Small intestine (tissue), 7 donors: ENCODE measurements around the gene TTC7B. TPM values are rescaled to one million over a fixed set of nuclear protein-coding genes. Genes with fewer than 3 reads are reported as not detected.

Source experiments
- DNase-seq, 2 donors: peaks; one replicate each; pipeline versions ENCODE4 v3.0.0 to v3.0.0-alpha.2; 2013
- FAIRE-seq: peaks from 2 replicates; lab custom pipeline; 2012; peaks lifted over from hg19 to GRCh38; lab: Jason Lieb, UNC
- H3K27ac ChIP-seq, 3 donors: one replicate each; pipeline ENCODE4 v1.5.1; 2013; ENCODE audit warnings: low read length in 2 of 3, mild to moderate bottlenecking in 2 of 3, control low read depth in 1 of 3, inconsistent platforms in 1 of 3, low read depth in 1 of 3, moderate library complexity in 1 of 3
- H3K27me3 ChIP-seq, 3 donors: one replicate each; pipeline ENCODE4 v1.6.1; 2013; ENCODE audit warnings: low read length in 3 of 3, inconsistent platforms in 1 of 3; ENCODE audit not compliant: control insufficient read depth in 3 of 3, insufficient read depth in 3 of 3
- H3K36me3 ChIP-seq, 3 donors: one replicate each; pipeline ENCODE4 v1.6.1; 2013; ENCODE audit warnings: low read length in 3 of 3, inconsistent platforms in 1 of 3, low read depth in 1 of 3, mild to moderate bottlenecking in 1 of 3, moderate library complexity in 1 of 3; ENCODE audit not compliant: control insufficient read depth in 3 of 3, insufficient read depth in 2 of 3
- H3K4me1 ChIP-seq, 3 donors: one replicate each; pipeline ENCODE4 v1.6.1; 2013; ENCODE audit warnings: low read length in 2 of 3, inconsistent platforms in 1 of 3, low read depth in 1 of 3, mild to moderate bottlenecking in 1 of 3, moderate library complexity in 1 of 3; ENCODE audit not compliant: control insufficient read depth in 3 of 3, insufficient read depth in 2 of 3
- H3K4me3 ChIP-seq, 3 donors: one replicate each; pipeline ENCODE4 v1.5.1; 2013; ENCODE audit warnings: low read length in 3 of 3, control low read depth in 1 of 3, inconsistent platforms in 1 of 3, low read depth in 1 of 3, mild to moderate bottlenecking in 1 of 3, moderate library complexity in 1 of 3
- H3K9me3 ChIP-seq, 2 donors: one replicate each; pipeline ENCODE4 v1.6.1; 2013; ENCODE audit warnings: low read depth in 1 of 2, low read length in 1 of 2; ENCODE audit not compliant: control insufficient read depth in 2 of 2, insufficient read depth in 1 of 2
- WGBS, 3 donors: extraction: QIAGEN DNeasy Blood & Tissue Kit; methylation state at CpG; one replicate each; pipeline ENCODE4 v1.1.7; 2013; 5-methylcytosine and 5-hydroxymethylcytosine counted together
- polyA plus RNA-seq, 4 donors: library from polyadenylated mRNA; stranded (reverse) in 3 of 4; unstranded in 1 of 4; fragments of 200-250 nt in 3 of 4; fragments of 120-200 nt in 1 of 4; gene quantifications; one replicate each; pipeline versions ENCODE4 v1.2.1 to v1.2.3, GENCODE V29; 2013
- donor health status: healthy with polysubstance abuse.
- donor health status: control.
- donor health status: control.
- donor health status: Bipolar disorder and iron deficiency.
- donor health status: healthy.

The TTC7B gene
- polyA plus RNA-seq, 4 donors: 2.9 to 8.8 (median 4.3) TPM

DNA sequence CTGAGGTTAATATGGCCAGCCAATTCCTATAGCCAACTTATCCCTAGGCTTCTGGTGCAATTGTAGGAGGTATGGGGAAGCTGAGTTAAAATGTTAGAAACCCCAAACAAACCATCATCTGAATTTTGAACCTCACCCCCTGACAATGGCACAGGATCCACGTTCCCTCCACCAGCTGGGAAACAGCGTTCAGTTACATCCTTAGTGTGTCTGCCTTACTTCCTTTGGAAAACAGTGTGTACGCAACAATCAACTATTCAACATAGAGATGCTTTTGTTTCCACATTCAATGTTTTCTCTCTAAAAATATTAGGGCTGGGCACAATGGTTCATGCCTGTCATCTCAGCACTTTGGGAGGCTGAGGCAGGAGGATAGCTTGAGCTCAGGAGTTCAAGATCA is 203.4 kb downstream of the TTC7B start:
- no peak overlapping the region for H3K4me3 ChIP-seq
- FAIRE-seq (no peak), DNase-seq (no peak)
- no peaks in the 10 kb centered on the region for H3K36me3 ChIP-seq
- H3K27ac ChIP-seq: peak overlapping the region in 1 of 3 donors; percentile 30
- no peaks in the 10 kb centered on the region for H3K9me3 ChIP-seq
- H3K27me3 ChIP-seq: no peaks in the 10 kb centered on the region
- 86 to 91% (median 87%) methylated on average over 3 of the region's 3 CpGs for WGBS, 3 donors
- no peaks in the 10 kb centered on the region for H3K4me1 ChIP-seq

GRCh38 chr14:90611936-90612335 is 204.3 kb downstream of the TTC7B start:
- Histone ChIP-seq H3K36me3 (no peaks in the 10 kb centered on the region), H3K9me3 (no peaks in the 10 kb centered on the region), H3K4me1 (no peaks in the 10 kb centered on the region), H3K27ac (peak overlapping the region in 1 of 3 donors; percentile 36), H3K4me3 (no peak overlapping the region), H3K27me3 (no peaks in the 10 kb centered on the region)
- WGBS, 3 donors: 71 to 84% (median 84%) methylated on average over 3 of the region's 3 CpGs
- FAIRE-seq (no peak), DNase-seq (no peak)

DNA sequence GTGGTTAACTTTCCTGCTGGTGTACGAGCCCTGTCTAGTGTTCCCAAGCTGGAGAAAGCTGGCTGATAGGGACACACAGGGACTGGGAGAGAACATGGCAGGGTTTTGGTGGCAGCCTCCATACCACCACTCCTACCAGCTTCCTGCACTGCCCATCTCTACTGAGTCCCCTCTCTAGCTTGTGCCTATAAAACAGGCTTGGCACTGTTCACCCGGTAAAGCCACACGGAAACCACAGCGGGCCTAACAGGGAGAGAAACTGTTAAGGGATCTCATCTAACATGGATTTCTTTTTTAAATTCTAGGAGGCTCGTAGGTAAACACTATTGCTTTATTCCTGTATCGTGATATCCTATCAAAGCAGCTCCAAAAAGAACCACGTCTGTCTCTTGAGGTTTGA is 204.7 kb downstream of the TTC7B start:
- no peaks in the 10 kb centered on the region for H3K4me1 ChIP-seq
- peak overlapping the region in 1 of 3 donors; percentile 36 for H3K27ac ChIP-seq
- no peaks in the 10 kb centered on the region for H3K9me3 ChIP-seq
- FAIRE-seq (no peak), DNase-seq (no peak)
- H3K36me3 ChIP-seq: no peaks in the 10 kb centered on the region
- H3K4me3 ChIP-seq: no peak overlapping the region
- H3K27me3 ChIP-seq: no peaks in the 10 kb centered on the region
- WGBS, 3 donors: 71 to 90% (median 85%) methylated on average over 7 of the region's 7 CpGs

DNA sequence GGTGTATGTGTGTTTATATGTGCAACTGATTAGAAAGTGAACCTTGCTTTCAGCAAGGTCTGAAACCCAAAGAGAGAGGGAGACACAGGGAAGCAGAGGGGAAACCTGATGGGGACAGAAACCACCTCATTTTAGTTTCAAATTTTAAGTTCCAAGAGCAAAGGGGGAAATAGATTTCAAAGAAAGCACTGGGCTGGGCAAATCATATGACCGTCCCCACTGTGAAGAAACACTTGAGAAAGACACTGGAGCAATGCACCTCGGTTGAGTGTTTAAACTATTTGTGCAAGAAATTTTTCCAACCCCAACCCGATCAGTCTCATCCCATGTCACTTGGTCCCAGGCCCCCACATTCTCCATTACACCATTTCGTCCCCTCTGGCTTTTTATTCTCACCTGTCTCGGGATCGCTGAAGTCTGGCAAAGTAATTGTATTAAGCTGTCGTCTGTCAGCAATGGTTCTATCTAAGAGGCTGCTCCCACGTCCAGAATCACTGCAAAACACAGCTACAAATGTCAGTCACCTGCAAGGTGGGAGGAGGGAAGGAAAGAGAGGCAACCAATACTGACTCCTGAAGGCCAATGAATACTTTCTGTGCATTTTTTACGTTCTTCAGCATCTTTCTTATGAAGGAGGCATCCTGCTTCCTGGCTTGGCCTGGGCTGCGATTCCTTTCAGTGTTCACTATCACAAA is 205.7 kb downstream of the TTC7B start:
- no peak overlapping the region for H3K27ac ChIP-seq
- H3K4me3 ChIP-seq: no peak overlapping the region
- no peak for FAIRE-seq
- H3K27me3 ChIP-seq: no peaks in the 10 kb centered on the region
- no peaks in the 10 kb centered on the region for H3K4me1 ChIP-seq
- no peak for DNase-seq
- H3K36me3 ChIP-seq: no peaks in the 10 kb centered on the region
- WGBS, 3 donors: 83 to 88% (median 88%) methylated on average over 10 of the region's 10 CpGs
- no peaks in the 10 kb centered on the region for H3K9me3 ChIP-seq

- Histone ChIP-seq H3K4me3 (no peak overlapping the region), H3K27ac (no peak overlapping the region), H3K36me3 (no peaks in the 10 kb centered on the region), H3K9me3 (no peaks in the 10 kb centered on the region), H3K27me3 (no peaks in the 10 kb centered on the region), H3K4me1 (no peaks in the 10 kb centered on the region)
- FAIRE-seq: no peak
- 64 to 78% (median 71%) methylated on average over 2 of the region's 2 CpGs for WGBS, 3 donors
- no peak for DNase-seq
Observed at GRCh38 chr14:90609376-90609775, 206.9 kb downstream of the TTC7B start.

DNA sequence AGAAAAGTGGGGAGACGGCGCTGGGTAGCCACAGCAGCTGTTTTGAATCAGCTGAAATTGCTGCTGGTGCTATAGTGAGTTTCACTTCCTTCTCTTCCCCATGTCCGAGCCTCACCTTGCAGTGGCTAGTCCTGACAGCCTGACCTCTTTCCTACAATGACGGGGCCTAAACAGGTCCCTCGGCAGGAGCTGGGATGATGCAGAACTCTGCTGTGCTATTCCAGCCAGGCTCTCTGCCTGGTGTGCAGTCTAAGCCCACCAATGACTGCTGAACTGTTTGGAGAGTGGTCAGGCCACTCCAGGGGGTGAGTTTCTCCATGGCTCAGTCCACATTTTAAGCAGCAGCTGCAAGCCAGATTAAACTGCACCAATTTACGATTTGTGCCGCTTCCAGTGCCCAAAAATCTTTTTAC is 207.3 kb downstream of the TTC7B start:
- no peaks in the 10 kb centered on the region for H3K9me3 ChIP-seq
- H3K27me3 ChIP-seq: no peaks in the 10 kb centered on the region
- DNase-seq (no peak), FAIRE-seq (no peak)
- WGBS, 3 donors: 77 to 88% (median 86%) methylated on average over 7 of the region's 7 CpGs
- no peaks in the 10 kb centered on the region for H3K36me3 ChIP-seq
- H3K4me1 ChIP-seq: no peaks in the 10 kb centered on the region
- no peak overlapping the region for H3K27ac ChIP-seq
- no peak overlapping the region for H3K4me3 ChIP-seq

DNA sequence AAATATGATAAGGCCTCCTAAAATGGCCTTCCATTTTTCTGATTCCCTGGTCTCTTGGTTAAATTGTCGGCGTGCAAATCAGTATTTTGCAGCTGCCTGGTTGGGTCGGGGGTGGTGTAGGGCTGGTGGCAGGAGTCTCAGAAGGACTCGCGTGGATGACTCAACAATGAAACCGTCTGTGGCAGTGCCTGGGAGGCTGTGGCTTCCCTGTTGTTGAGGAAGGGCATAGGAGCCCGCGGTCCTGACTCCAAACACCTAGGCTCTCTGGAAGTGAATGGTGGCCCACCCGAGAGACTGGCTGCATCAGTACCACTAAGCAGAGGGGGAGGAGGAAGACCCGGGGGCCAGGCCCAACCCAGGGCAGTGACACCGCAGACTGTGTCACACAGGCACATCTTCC is 207.9 kb downstream of the TTC7B start:
- no peaks in the 10 kb centered on the region for H3K27me3 ChIP-seq
- WGBS, 3 donors: 79 to 85% (median 84%) methylated on average over 11 of the region's 11 CpGs
- DNase-seq: no peak
- no peak for FAIRE-seq
- H3K9me3 ChIP-seq: no peaks in the 10 kb centered on the region
- no peak overlapping the region for H3K27ac ChIP-seq
- H3K4me3 ChIP-seq: no peak overlapping the region
- no peaks in the 10 kb centered on the region for H3K36me3 ChIP-seq
- no peaks in the 10 kb centered on the region for H3K4me1 ChIP-seq

DNA sequence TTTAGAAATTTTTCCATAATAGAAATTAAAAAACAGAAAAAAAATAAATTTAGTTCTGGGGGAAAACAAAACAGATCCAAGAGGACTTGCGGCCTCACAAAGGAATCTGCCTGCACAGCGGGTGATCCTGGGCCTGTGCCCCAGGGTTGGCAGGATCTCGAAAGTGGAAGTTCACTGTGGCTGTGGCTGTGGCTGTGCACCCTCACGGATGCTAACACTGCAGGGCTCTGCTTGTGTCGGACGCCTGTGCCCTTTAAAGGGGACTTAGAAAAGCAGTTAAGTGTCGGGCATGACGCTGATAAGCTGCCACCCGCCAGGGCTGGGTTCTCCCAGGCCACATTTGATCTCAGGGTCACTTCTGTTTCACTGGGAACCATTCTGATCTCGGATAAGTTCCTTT is 209.1 kb downstream of the TTC7B start:
- FAIRE-seq: no peak

DNA sequence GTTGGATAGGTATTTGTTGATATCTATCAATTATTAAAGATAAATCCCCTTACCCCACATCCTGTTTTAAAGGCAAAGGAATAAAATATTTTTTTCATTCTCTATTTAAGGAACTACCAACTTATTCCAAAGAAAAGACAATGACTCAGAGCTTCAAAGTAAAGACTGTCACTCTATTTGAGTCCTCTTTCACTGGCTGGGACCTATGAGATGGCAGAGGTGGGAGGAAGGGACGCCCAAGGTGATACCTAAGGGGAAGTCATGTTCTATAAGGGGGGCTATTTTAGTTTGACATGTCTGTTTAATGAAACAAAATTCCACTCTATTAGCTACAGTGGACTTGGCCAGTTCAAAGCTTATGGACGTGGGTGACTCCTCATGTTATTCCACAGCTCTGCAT is 209.8 kb downstream of the TTC7B start:
- no peaks in the 10 kb centered on the region for H3K36me3 ChIP-seq
- no peaks in the 10 kb centered on the region for H3K9me3 ChIP-seq
- H3K4me3 ChIP-seq: no peak overlapping the region
- no peaks in the 10 kb centered on the region for H3K27me3 ChIP-seq
- H3K4me1 ChIP-seq: no peaks in the 10 kb centered on the region
- no peak overlapping the region for H3K27ac ChIP-seq
- no peak for DNase-seq
- 74 to 84% (median 84%) methylated on average over 2 of the region's 2 CpGs for WGBS, 3 donors
- no peak for FAIRE-seq

More for the DNA sequence above, 209.1 kb downstream of the TTC7B start:
- Histone ChIP-seq H3K27me3 (no peaks in the 10 kb centered on the region), H3K4me3 (no peak overlapping the region), H3K9me3 (no peaks in the 10 kb centered on the region), H3K27ac (no peak overlapping the region), H3K36me3 (no peaks in the 10 kb centered on the region), H3K4me1 (no peaks in the 10 kb centered on the region)
- WGBS, 3 donors: 82 to 90% (median 88%) methylated on average over 10 of the region's 10 CpGs
- DNase-seq: no peak
